H9 (cell line): Measurements from ENCODE around the gene ANKRD55. TPM values are rescaled to one million over a fixed set of nuclear protein-coding genes. Genes with fewer than 3 reads are reported as not detected.

Source experiments
- DNase-seq: peaks from one replicate; pipeline ENCODE4 v3.0.0-alpha.2; 2017
- H2AFZ ChIP-seq: one replicate; pipeline ENCODE4 v1.6.1; 2013; ENCODE audit warnings: mild to moderate bottlenecking, low read length, control low read depth, moderate library complexity
- H2AK5ac ChIP-seq: 2 replicates; pipeline ENCODE4 v1.6.1; 2013; ENCODE audit warnings: low read length, control low read depth, mixed read lengths; ENCODE audit not compliant: insufficient read length
- H2BK120ac ChIP-seq: one replicate; pipeline ENCODE4 v1.6.1; 2013; ENCODE audit warnings: low read depth, mild to moderate bottlenecking, low read length, control low read depth, inconsistent platforms; ENCODE audit not compliant: poor library complexity, severe bottlenecking
- H2BK12ac ChIP-seq: 2 replicates; pipeline ENCODE4 v1.6.1; 2013; ENCODE audit warnings: low read length, control low read depth, mixed read lengths, low read depth; ENCODE audit not compliant: insufficient read length
- H2BK15ac ChIP-seq: 2 replicates; pipeline ENCODE4 v1.6.1; 2013; ENCODE audit warnings: low read depth, low read length, control low read depth
- H2BK20ac ChIP-seq: one replicate; pipeline ENCODE4 v1.6.1; 2013; ENCODE audit warnings: low read depth, mild to moderate bottlenecking, low read length, control low read depth, inconsistent platforms; ENCODE audit not compliant: poor library complexity, severe bottlenecking
- H2BK5ac ChIP-seq: 2 replicates; pipeline ENCODE4 v1.6.1; 2013; ENCODE audit warnings: low read length, control low read depth, mixed read lengths; ENCODE audit not compliant: insufficient read length
- H3K14ac ChIP-seq: 2 replicates; pipeline ENCODE4 v1.6.1; 2013; ENCODE audit warnings: low read length, control low read depth; ENCODE audit not compliant: insufficient read depth
- H3K18ac ChIP-seq: 2 replicates; pipeline ENCODE4 v1.6.1; 2013; ENCODE audit warnings: low read depth, mild to moderate bottlenecking, mixed read lengths, low read length, control low read depth; ENCODE audit not compliant: insufficient read length
- H3K23ac ChIP-seq: 2 replicates; pipeline ENCODE4 v1.6.1; 2013; ENCODE audit warnings: low read length, control low read depth, mixed read lengths, low read depth; ENCODE audit not compliant: insufficient read length
- H3K23me2 ChIP-seq: 2 replicates; pipeline ENCODE4 v1.6.1; 2013; ENCODE audit warnings: low read depth, mild to moderate bottlenecking, mixed read lengths, low read length, control low read depth; ENCODE audit not compliant: insufficient read length, poor library complexity, severe bottlenecking
- H3K27ac ChIP-seq: 2 replicates; pipeline ENCODE4 v1.5.1; 2013; ENCODE audit warnings: low read length, control low read depth, mixed read lengths, low read depth; ENCODE audit not compliant: insufficient read length
- H3K27me3 ChIP-seq: 2 replicates; pipeline ENCODE4 v1.6.1; 2013; ENCODE audit warnings: low read length, control low read depth, inconsistent platforms; ENCODE audit not compliant: insufficient read depth
- H3K4ac ChIP-seq: 2 replicates; pipeline ENCODE4 v1.6.1; 2013; ENCODE audit warnings: low read depth, mild to moderate bottlenecking, control low read depth, inconsistent platforms, low read length, moderate library complexity
- H3K4me1 ChIP-seq: 2 replicates; pipeline ENCODE4 v1.6.1; 2013; ENCODE audit warnings: low read length, control low read depth, inconsistent platforms; ENCODE audit not compliant: insufficient read depth
- H3K4me2 ChIP-seq: 2 replicates; pipeline ENCODE4 v1.6.1; 2013; ENCODE audit warnings: low read length, control low read depth, mixed read lengths; ENCODE audit not compliant: insufficient read length, insufficient read depth
- H3K56ac ChIP-seq: 2 replicates; pipeline ENCODE4 v1.6.1; 2013; ENCODE audit warnings: low read depth, mild to moderate bottlenecking, mixed read lengths, low read length, control low read depth; ENCODE audit not compliant: insufficient read length
- H3K79me1 ChIP-seq: 2 replicates; pipeline ENCODE4 v1.6.1; 2013; ENCODE audit warnings: low read depth, mild to moderate bottlenecking, moderate library complexity, low read length, control low read depth, inconsistent platforms; ENCODE audit not compliant: insufficient read depth, poor library complexity, severe bottlenecking
- H3K79me2 ChIP-seq: 2 replicates; pipeline ENCODE4 v1.6.1; 2013; ENCODE audit warnings: low read length, control low read depth, inconsistent platforms; ENCODE audit not compliant: insufficient read depth
- H3K9ac ChIP-seq: 2 replicates; pipeline ENCODE4 v1.6.1; 2013; ENCODE audit warnings: low read length, control low read depth, mixed read lengths; ENCODE audit not compliant: insufficient read length; ENCODE audit errors: extremely low read depth
- H3K9me3 ChIP-seq: one replicate; pipeline ENCODE4 v1.6.1; 2013; ENCODE audit warnings: low read depth, low read length, inconsistent platforms; ENCODE audit not compliant: control insufficient read depth
- H3T11ph ChIP-seq: one replicate; pipeline ENCODE4 v1.6.1; 2013; ENCODE audit warnings: mild to moderate bottlenecking, low read length, control low read depth, inconsistent platforms
- H4K20me1 ChIP-seq: one replicate; pipeline ENCODE4 v1.6.1; 2013; ENCODE audit not compliant: control insufficient read depth, insufficient read length, insufficient read depth
- H4K5ac ChIP-seq: 2 replicates; pipeline ENCODE4 v1.6.1; 2013; ENCODE audit warnings: low read depth, mild to moderate bottlenecking, mixed read lengths, low read length, control low read depth; ENCODE audit not compliant: insufficient read length
- H4K8ac ChIP-seq: replicated peaks from 2 replicates; pipeline ENCODE4 v1.6.1; 2013; ENCODE audit warnings: low read length, control low read depth, mixed read lengths, low read depth; ENCODE audit not compliant: insufficient read length
- H4K91ac ChIP-seq: 2 replicates; pipeline ENCODE4 v1.6.1; 2013; ENCODE audit warnings: low read depth, mild to moderate bottlenecking, moderate library complexity, mixed read lengths, low read length, control low read depth; ENCODE audit not compliant: insufficient read length
- H3K27ac Mint-ChIP-seq, 3 experiments: 2 replicates in 2 of 3; 3 replicates in 1 of 3; pipeline ENCODE4 v1.8.0; 2020 to 2021; ENCODE audit warnings: mixed read lengths in 3 of 3, mild to moderate bottlenecking in 1 of 3, moderate library complexity in 1 of 3
- H3K27me3 Mint-ChIP-seq: 2 replicates; pipeline ENCODE4 v1.8.0; 2021; ENCODE audit warnings: low read depth, mild to moderate bottlenecking, moderate library complexity, mixed read lengths
- H3K36me3 Mint-ChIP-seq, 3 experiments: 2 replicates in 2 of 3; 3 replicates in 1 of 3; pipeline ENCODE4 v1.8.0; 2020 to 2021; ENCODE audit warnings: low read depth in 3 of 3, mixed read lengths in 3 of 3; ENCODE audit not compliant: insufficient read depth in 1 of 3
- H3K4me1 Mint-ChIP-seq, 2 experiments: 2 replicates each; pipeline ENCODE4 v1.8.0; 2020; ENCODE audit warnings: mixed read lengths in 2 of 2
- H3K4me3 Mint-ChIP-seq, 2 experiments: 2 replicates in 1 of 2; 3 replicates in 1 of 2; pipeline ENCODE4 v1.8.0; 2020 to 2021; ENCODE audit warnings: mild to moderate bottlenecking in 2 of 2, mixed read lengths in 2 of 2, moderate library complexity in 1 of 2
- H3K9me3 Mint-ChIP-seq, 2 experiments: 2 replicates in 1 of 2; 3 replicates in 1 of 2; pipeline ENCODE4 v1.8.0; 2020; ENCODE audit warnings: mild to moderate bottlenecking in 2 of 2, mixed read lengths in 2 of 2, moderate library complexity in 1 of 2
- CTCF ChIP-seq: fragments of 200-600 bp; sonication (generic); conservative IDR thresholded peaks from 3 replicates; pipeline ENCODE4 v1.8.0; 2021; ENCODE audit warnings: antibody characterized with exemption, mild to moderate bottlenecking
- WGBS: extraction: QIAGEN DNeasy Blood & Tissue Kit; methylation state at CpG from one replicate; pipeline ENCODE4 v1.1.7; 2013; ENCODE audit warnings: missing lambda C conversion rate, low lambda C conversion rate, mixed read lengths; ENCODE audit not compliant: insufficient read length; ENCODE audit errors: extremely low coverage; 5-methylcytosine and 5-hydroxymethylcytosine counted together
- total RNA-seq: library from RNA; stranded (reverse); gene quantifications from 2 replicates; pipeline ENCODE4 v1.2.1, GENCODE V29; 2021

The ANKRD55 gene
- total RNA-seq, 1 experiment from 2014 or later = not detected

- no peak overlapping the region for H2BK120ac ChIP-seq
- H3K4ac ChIP-seq = no peak overlapping the region
- H2BK20ac ChIP-seq = no peak overlapping the region
- H3K27ac ChIP-seq = no peak overlapping the region
- no peaks in the 10 kb centered on the region for H4K20me1 ChIP-seq
- H3K79me2 ChIP-seq = no peaks in the 10 kb centered on the region
- H3K23ac ChIP-seq = no peak overlapping the region
- no peak overlapping the region for H3K4me3 Mint-ChIP-seq
- no peak overlapping the region for H3K27ac Mint-ChIP-seq
- H3K27me3 Mint-ChIP-seq = no peaks in the 10 kb centered on the region; the same call in 1 of the 2 replicates
- H3T11ph ChIP-seq = no peak overlapping the region
- no peak overlapping the region for H3K9ac ChIP-seq
- H3K56ac ChIP-seq = no peak overlapping the region
- H3K4me1 Mint-ChIP-seq = peaks cover 8 to 10% of the 10 kb centered on the region in 2 experiments
- no peak overlapping the region for H4K8ac ChIP-seq
- no peak overlapping the region for H2AFZ ChIP-seq
- no peak overlapping the region for H4K91ac ChIP-seq
- no peaks in the 10 kb centered on the region for H3K9me3 ChIP-seq
- no peak overlapping the region for H3K18ac ChIP-seq
- no peaks in the 10 kb centered on the region; the same call in 1 of the 2 replicates for H3K4me1 ChIP-seq
- H4K5ac ChIP-seq = no peak overlapping the region
- H3K14ac ChIP-seq = no peak overlapping the region
- no peak overlapping the region for H2AK5ac ChIP-seq
- H3K4me2 ChIP-seq = no peak overlapping the region
- no peak overlapping the region for H2BK15ac ChIP-seq
- no peaks in the 10 kb centered on the region for H3K79me1 ChIP-seq
- no peaks in the 10 kb centered on the region for H3K9me3 Mint-ChIP-seq
- DNase-seq = no peak
- no peak overlapping the region for H2BK5ac ChIP-seq
- H3K27me3 ChIP-seq = no peaks in the 10 kb centered on the region
- no peak for TF ChIP-seq CTCF
- no peaks in the 10 kb centered on the region for H3K23me2 ChIP-seq
- WGBS = no CpG with 5 or more reads among the region's 7 CpGs
- H3K36me3 Mint-ChIP-seq = no peaks in the 10 kb centered on the region
- no peak overlapping the region for H2BK12ac ChIP-seq
These were observed 106.5 kb downstream of the ANKRD55 start for GRCh38 chr5:56126487-56127179.
